ENCODE measurements around the gene DNAJC4.

DNAJC4 gene

DNA sequence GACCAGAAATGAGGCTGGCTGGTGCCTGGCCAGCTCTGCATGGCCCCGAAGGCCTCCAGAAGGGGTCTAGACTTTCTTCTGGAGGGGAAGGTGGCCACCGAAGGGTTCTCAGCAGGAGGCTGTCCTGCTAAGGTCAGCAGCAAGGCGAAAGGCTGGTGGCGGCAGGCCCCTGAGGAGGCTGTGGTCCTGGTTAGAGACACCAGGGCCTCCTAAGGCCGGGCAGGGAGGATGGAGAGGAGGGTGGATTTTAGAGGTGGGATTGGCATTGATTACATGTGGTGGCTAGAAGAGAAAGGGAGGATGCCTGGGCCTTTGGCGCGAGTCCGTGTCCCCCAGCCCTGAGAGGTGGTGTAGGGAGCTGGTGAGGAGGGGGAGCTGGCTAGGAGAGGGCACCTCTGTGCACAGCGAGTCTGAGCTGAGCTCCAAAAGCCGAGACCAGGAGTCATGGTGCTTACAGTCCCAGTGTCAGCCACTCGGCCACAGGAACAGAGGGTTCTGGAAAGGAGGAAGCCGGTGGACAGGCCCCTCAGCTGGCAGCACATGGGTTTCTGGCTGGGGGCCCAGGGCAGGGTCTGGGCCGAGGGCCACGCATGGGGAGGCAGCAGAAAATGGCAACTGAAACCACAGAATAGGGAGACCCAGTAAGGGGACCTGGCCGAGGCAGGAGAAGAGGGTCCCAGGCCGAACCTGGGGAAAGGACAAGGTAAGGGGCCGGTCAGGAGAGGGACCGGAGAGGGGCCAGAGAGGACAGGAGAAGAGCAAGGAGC is 21.4 kb upstream of the DNAJC4 start:
- peak; percentile 52 for DNase-seq

DNA sequence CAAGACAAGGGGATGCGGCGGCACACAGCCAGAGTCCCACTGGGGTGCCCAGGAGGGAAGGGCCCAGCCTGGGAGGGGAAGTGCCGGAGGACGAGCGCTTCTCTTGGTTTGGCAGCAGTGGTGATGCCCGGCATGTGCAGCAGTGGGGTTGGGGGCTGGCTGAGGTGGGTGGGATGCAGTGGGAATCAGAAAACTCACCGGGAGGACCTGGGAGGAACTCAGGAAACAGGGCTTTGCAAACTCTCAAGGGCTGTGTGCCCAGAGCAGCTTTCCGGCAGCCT is 20.8 kb upstream of the DNAJC4 start:
- no peak for DNase-seq

DNA sequence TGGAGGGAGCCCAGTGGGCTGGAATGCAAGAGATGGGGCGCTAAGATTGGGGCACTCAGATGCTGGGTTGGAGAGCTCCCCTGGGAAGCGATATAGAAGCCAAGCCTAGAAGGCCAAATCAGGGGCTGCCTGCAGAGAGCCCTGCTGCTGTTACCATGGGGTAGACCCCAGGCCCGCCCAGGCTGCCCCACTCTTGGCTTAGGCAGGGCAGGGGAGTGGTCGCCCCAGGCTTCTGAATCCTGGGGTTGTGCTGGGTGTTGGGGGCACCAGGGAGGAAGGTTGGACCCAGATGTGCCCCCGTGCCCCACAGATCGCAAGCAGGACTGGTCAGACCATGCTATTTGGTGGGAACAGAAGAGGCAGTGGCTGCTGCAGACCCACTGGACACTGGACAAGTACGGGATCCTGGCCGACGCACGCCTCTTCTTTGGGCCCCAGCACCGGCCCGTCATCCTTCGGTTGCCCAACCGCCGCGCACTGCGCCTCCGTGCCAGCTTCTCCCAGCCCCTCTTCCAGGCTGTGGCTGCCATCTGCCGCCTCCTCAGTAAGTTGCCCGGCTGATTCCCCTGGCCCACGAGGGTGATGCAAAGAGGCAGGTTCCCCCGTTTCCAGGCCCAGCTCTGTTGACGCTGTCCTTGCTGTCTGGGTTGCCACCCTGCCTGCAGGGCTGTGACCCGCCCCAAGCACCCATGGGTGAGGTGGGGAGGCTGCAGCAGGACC is 19.9 kb upstream of the DNAJC4 start:
- DNase-seq: no peak

DNA sequence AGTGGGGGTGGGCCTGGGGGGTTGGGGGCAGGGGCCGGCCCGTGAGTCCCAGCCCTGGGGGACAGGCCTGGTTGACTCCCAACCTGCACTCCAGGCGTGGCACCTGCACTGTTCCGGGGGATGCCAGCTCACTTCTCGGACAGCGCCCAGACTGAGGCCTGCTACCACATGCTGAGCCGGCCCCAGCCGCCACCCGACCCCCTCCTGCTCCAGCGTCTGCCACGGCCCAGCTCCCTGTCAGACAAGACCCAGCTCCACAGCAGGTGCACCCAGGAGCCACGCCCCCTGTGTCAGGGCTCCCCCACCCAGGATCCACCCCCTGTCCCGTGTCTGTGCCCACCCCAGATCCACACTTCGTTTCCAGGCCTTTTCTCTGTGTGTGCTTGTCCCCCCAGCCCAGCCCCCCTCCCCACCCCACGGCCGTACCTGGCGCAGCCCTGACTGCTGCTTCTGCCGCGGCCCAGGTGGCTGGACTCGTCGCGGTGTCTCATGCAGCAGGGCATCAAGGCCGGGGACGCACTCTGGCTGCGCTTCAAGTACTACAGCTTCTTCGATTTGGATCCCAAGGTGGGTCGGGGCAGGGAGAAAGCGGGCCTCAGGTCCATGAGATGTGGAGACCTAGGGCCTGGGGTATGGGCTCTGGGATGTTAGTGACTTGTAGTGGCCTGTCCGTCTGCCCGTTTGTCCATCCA is 19.0 kb upstream of the DNAJC4 start:
- DNase-seq: no peak

DNA sequence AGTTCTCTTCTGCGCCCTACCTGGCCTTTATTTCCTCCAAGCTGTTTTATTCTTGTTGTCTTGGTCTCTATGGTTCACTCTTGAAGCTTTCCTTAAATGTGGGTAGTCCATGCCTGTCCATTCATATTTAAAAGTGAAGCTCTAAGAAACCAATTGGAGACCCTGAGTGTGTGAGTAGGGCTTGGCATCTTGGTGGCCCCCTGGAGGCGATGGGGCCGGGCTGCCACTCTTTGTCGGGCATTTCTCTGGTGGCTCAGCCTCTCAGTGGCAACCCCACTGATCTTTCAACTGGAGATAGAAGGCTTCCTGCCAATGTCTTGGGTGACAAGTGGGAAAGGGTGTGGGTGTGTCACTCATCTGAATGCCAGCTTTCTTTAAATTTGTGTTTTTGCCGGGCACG is 13.5 kb upstream of the DNAJC4 start:
- DNase-seq: no peak

DNA sequence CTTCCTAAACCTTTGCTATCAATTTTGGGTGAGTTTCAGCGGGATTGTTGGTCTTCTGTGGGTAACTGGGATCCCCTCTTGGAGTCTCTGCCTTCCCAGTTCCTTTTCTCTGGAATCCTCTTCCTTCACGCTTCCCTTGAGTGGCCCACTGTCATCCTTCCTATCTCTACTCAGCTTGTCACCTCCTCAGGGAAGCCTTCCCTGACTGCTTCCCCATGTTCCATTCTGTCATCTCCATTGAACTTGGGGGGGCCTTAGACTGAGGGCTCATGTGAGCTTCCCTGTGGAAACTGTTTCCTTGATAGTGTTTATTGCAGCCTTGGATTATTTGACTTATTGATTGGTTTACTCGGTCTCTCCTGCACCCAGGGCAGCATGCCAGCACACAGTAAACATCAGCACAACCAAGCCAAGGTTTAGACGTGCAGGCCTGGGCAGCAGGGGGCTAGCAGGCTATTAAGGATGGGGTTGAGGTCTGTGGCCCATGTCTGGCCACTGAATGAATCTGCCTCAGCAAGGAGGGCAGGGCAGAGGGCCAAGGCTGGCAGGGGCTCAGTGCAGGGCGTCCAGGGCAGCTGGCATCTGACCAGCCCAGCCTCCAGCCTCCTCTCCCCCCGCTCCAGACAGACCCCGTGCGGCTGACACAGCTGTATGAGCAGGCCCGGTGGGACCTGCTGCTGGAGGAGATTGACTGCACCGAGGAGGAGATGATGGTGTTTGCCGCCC is 11.6 kb upstream of the DNAJC4 start:
- DNase-seq: no peak

DNA sequence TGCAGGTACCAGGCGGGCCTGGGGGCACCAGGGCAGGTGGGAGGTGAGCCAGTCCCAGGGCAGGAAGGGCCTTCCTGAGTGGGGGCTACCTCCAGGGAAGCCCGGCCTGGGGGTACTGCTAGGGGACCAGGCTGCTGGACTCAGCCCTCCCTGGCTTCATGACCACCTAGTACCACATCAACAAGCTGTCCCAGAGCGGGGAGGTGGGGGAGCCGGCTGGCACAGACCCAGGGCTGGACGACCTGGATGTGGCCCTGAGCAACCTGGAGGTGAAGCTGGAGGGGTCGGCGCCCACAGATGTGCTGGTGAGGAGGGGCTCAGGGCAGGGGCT is 11.0 kb upstream of the DNAJC4 start:
- DNase-seq: no peak

DNA sequence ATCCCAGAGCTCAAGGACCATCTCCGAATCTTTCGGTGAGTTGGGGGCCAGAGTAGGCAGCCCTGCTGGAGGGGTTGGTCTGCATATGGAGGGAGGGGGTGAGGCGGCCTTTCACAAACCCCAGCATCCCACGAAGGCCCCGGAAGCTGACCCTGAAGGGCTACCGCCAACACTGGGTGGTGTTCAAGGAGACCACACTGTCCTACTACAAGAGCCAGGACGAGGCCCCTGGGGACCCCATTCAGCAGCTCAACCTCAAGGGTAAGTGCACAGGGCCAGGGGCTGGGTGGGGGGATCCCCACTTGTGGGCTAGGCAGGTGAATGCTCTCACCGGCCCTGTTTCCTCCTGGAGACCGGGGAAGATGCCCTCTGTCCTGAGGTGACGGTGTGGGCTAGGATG is 10.6 kb upstream of the DNAJC4 start:
- DNase-seq: no peak

DNA sequence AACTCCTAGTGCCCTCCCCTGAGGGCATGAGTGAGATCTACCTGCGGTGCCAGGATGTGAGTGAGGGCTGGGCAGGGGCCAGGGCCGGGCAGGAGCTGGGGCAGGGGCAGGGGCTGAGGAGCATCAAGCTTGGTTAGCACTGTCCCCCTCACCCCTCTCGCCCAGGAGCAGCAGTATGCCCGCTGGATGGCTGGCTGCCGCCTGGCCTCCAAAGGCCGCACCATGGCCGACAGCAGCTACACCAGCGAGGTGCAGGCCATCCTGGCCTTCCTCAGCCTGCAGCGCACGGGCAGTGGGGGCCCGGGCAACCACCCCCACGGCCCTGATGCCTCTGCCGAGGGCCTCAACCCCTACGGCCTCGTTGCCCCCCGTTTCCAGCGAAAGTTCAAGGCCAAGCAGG is 10.1 kb upstream of the DNAJC4 start:
- DNase-seq: no peak

DNA sequence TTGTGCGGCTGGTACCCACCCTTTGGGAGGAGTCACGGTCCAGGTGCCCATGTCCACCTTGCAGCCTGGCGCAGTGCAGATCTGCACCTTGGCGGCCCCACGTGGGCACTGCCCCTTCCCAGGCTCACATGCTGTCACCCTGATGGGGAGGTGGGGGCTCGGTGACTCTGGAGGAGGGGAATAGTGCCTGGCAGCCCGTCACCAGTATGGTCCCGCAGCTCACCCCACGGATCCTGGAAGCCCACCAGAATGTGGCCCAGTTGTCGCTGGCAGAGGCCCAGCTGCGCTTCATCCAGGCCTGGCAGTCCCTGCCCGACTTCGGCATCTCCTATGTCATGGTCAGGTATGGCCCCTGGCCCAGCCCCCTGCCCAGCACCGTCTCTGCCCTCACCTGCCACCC is 9.6 kb upstream of the DNAJC4 start:
- no peak for DNase-seq

DNA sequence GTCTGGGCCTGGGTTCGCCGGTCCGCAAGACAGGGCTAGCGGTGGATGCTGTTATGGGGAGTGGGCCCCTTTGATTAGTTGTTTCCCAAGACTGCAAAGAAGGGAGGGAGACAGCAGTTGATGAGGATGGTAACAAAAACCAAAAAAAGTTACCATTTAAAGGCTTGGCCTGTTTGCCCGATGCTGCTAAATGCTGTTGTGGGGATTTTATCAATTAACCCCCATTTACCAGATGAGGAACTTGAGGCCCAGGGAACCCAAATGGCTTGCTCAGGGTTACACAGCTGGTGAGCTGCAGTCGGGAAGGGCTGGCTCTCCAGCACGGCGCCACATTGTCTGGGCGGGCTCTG is 7.7 kb upstream of the DNAJC4 start:
- no peak for DNase-seq

DNA sequence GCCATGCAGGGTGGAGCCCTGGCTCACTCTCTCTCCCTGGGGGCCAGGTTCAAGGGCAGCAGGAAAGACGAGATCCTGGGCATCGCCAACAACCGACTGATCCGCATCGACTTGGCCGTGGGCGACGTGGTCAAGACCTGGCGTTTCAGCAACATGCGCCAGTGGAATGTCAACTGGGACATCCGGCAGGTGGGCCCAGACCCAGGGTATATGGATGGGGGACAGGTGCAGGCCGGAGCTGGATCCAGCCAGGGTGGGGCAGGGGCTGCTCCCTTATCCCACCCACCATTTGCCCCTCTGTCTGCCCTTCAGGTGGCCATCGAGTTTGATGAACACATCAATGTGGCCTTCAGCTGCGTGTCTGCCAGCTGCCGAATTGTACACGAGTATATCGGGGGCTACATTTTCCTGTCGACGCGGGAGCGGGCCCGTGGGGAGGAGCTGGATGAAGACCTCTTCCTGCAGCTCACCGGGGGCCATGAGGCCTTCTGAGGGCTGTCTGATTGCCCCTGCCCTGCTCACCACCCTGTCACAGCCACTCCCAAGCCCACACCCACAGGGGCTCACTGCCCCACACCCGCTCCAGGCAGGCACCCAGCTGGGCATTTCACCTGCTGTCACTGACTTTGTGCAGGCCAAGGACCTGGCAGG is 7.2 kb upstream of the DNAJC4 start:
- DNase-seq: no peak

DNA sequence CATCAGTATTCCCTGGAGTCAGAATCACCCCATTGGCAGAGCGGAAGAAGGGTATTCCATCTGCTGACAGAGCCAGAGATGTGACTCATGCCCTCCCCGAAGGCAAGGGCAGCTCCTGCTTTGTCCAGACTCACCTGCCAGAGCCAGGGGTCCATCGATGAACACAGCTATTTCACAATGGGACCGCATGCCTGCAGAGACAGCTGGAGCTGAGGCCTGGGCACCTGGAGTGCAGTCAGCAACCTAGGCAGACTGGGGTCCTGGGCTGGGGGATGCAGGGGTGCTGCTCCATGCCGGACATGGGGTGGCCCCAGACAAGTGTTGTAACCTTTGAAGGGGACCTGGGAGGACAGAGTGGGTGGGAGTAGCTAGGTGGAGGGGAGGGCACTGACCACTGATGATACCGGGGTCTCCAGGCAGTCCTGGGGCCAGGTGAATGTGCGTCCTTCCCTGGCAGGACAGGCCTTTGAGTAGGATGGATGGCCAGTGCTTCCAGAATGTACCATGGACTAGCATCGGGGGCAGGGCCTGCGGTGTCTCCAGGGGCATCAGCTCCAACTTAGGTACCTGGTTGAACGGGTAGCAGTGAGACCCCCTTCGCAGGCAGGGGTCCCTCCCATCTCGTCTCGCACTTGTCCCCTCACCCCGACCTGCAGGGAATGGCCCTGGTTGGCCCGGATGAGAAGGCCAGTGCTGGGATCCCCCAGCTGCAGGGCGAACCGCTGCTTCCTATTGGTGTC is 6.0 kb upstream of the DNAJC4 start:
- DNase-seq: no peak

DNA sequence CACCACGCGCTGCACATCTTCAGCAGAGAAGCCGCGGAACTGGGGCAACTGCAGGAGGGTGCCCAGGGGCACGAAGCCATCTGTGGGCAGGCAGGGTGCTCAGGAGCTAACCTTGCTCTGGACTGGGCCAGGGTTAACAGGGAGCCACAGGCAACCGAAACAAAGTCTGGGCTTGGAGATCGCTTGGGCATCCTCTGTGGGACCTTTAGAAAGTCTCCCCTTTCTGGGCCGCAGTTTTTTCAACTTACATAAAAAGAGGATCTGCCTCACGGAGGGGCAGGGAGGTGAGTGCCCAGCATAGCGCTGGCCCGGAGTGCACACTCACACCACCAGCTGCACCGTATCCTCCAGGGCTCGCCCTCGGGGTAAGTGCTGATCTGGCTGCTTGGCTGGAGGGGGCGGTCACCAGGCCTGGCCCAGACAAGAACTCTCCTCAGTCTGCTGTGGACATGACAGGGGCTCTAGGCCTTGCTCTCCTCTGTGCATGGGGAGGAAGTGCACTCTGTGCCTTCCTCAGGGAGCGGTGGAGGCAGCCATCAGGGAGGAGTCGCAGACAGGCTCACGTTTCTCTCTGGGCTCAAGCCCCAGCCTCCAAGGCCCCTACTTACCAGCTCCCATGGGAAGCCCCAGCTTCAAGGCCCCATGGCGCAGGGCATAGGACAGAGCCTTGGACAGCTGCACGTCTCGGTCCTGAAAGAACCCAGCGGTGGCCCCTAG is 5.3 kb upstream of the DNAJC4 start:
- DNase-seq: no peak

DNA sequence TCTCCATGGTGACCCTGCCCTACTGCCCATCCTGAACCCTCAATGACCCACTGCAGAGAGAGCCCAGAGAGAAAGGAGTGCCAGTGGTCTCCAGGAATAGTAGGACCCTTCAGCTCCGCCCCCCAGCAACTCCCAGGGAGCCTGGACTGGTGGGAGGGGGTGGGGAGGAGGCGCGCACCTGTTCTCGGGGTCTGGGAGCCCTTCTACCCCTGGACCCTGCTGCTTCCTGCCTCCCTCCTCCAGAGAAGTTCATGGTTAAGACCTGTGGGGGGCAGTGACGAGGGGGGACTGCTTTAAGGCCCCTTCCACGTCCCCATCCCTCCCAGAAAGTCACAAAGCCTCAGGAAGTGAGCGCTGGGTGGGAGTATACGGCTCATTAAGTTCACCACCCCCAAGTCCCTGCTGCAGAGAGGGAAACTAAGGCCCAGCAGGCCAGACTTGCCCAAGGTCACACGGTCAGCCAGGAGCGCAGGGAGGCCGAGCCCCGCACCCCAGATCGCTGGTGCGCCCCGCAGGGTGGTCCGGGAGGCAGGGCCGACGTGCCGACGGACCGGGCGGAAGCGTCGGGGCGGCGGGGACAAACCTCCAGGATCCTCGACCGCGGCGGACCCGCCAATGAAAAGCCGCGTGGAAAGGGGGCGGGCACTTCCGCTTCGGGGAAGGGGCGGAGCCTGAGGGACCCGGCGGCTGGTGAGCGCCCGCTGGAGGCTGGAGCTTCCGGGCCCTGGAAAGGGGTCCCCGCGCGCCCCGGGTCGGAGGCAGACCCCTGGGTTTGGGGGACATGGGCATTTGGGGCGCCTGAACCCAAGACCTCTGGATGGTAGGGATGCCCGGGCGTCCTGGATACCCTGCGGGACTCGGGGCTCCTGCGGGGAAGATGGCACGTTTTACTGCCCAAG is 4.5 kb upstream of the DNAJC4 start, which contains the start of the genes NUDT22 and TRPT1:
Gene NUDT22 (plus strand): TSS at position 667 of the 899 bp plus-strand sequence. CDS start 379 bp downstream, outside the sequence.
Gene TRPT1 (minus strand): TSS at position 579 of the 899 bp plus-strand sequence. CDS start 326 bp downstream, at position 253.
- DNase-seq: peak; percentile 93

DNA sequence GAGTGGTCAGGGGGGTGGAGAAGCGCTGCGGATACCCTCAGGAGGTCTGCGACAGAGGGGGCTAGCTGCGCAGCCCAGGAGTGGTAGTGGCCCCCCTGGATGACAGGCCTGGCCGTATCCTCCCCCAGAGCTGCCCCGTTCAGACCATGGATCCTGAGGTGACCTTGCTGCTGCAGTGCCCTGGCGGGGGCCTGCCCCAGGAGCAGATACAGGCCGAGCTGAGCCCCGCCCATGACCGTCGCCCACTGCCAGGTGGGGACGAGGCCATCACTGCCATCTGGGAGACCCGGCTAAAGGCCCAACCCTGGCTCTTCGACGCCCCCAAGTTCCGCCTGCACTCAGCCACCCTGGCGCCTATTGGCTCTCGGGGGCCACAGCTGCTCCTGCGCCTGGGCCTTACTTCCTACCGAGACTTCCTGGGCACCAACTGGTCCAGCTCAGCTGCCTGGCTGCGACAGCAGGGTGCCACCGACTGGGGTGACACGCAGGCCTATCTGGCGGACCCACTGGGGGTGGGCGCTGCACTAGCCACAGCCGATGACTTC is 3.8 kb upstream of the DNAJC4 start:
- no peak for DNase-seq

DNA sequence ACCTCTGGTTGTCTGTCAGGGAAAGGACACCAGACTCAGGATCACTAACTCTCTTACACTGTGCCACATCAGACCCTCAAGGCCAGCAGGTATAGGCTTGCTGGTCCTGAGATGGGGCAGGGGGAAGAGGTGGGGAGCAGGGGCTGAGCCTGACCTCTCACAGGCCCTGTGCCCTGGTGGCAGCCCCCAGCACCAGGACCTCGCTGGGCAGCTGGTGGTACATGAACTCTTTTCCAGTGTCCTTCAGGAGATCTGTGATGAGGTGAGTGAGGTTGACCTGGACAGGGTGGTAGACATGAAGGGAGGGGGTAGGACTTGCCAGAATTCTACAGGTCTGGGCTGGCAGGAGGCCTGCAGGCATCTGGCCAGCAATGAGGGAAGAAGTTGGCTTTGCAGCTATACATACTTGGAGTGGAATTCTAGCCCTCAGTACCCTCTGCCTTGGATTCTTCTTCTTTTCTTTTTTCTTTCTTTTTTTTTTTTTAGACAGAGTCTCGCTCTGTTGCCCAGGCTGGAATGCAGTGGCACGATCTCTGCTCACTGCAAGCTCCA is 2.9 kb upstream of the DNAJC4 start:
- no peak for DNase-seq

DNA sequence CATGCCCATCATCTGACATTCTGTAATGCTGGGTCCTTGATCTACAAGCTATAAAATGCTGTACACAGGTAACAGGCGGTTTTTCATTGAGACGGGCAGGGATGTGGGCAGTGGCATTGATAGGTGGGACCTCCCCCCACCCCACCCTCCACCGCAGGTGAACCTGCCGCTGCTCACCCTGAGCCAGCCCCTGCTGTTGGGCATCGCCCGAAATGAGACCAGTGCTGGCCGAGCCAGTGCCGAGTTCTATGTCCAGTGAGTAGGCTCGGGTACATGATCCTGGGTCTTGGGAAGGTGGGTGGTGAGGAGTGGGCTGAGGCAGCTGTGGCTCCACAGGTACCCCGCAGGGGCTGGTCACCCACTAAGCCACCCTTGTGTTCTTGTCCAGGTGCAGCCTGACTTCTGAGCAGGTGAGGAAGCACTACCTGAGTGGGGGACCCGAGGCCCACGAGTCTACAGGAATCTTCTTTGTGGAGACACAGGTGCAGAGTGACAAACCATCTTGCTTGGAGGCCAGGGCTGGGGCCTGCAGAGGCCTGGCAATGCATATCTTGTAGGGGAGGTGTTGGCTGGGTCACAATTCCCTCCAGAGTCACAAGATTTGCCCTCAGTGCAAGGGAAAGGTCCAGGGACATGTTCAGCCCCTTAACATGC is 1.1 kb upstream of the DNAJC4 start:
- no peak for DNase-seq

DNA sequence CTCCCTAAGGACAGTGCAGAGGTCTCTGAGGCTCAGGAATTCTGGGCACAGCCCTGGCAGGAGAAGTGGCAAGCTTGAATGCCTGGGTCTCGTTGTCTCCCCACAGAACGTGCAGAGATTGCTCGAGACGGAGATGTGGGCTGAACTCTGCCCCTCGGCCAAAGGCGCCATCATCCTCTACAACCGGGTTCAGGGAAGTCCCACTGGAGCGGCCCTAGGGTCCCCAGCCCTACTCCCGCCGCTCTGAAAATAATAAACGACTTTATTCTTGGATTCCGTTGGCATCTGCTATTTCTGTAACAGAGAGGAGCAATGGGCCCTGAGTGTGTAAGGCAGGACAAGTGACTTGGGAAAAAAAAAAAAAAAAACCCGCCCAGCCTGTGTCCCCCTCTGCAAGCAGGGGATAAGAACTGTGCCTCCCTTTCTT is 591 bp upstream of the DNAJC4 start:
- DNase-seq: no peak

Measured in islet precursor cell (in vitro differentiated cells).